Sigmoid colon (tissue), 7 donors: ENCODE results near the gene SAT1. TPM values are rescaled to one million over a fixed set of nuclear protein-coding genes. Genes with fewer than 3 reads are reported as not detected.

ENCODE experiments used
- DNase-seq: peaks from one replicate; pipeline ENCODE4 v3.0.0-alpha.2; 2019
- H3K27ac ChIP-seq, 4 donors: fragments of 200-600 bp; sonication (generic); one replicate each; pipeline ENCODE4 v1.5.1; 2016 to 2019; ENCODE audit warnings: mild to moderate bottlenecking in 1 of 4
- H3K27me3 ChIP-seq, 3 donors: fragments of 200-600 bp; sonication (generic); one replicate each; pipeline ENCODE4 v1.5.1; 2019; ENCODE audit warnings: mild to moderate bottlenecking in 1 of 3
- H3K36me3 ChIP-seq, 4 donors: fragments of 200-600 bp; sonication (generic); one replicate each; pipeline ENCODE4 v1.5.1; 2016 to 2019
- H3K4me1 ChIP-seq, 4 donors: fragments of 200-600 bp; sonication (generic); one replicate each; pipeline ENCODE4 v1.5.1; 2017 to 2019
- H3K4me3 ChIP-seq, 4 donors: fragments of 200-600 bp; sonication (generic); one replicate each; pipeline ENCODE4 v1.5.1; 2017 to 2019; ENCODE audit warnings: mild to moderate bottlenecking in 2 of 4, moderate library complexity in 1 of 4
- H3K9me3 ChIP-seq, 4 donors: fragments of 200-600 bp in 3 of 4; sonication (generic) in 3 of 4; one replicate each; pipeline versions ENCODE4 v1.5.1 to v1.6.1; 2013 to 2019
- EP300 ChIP-seq, 4 donors: sonication (generic); formaldehyde crosslinking; IDR thresholded peaks; one replicate each; pipeline ENCODE4 v1.6.1; 2017; ENCODE audit warnings: antibody characterized with exemption in 4 of 4
- POLR2A ChIP-seq, 2 donors: fragments of 450-650 bp; IDR thresholded peaks; one replicate each; pipeline ENCODE4 v1.6.1; 2016; ENCODE audit warnings: antibody characterized with exemption in 2 of 2, mild to moderate bottlenecking in 2 of 2, moderate library complexity in 2 of 2
- POLR2AphosphoS5 ChIP-seq, 4 donors: sonication (generic); formaldehyde crosslinking; IDR thresholded peaks; one replicate each; pipeline ENCODE4 v1.6.1; 2017; ENCODE audit warnings: antibody characterized with exemption in 4 of 4
- WGBS, 2 donors: extraction: QIAGEN DNeasy Blood & Tissue Kit; methylation state at CpG; one replicate each; pipeline ENCODE4 v1.1.7; 2013; 5-methylcytosine and 5-hydroxymethylcytosine counted together
- intact Hi-C: fragments of 100-400 bp; cut with DNase I; formaldehyde crosslinking; loops from one replicate; pipeline ENCODE4 v1.15.1; 2023
- polyA plus RNA-seq, 3 donors: library from polyadenylated mRNA; stranded (reverse); fragments of 200-250 nt; gene quantifications; one replicate each; pipeline ENCODE4 v1.2.3, GENCODE V29; 2013
- total RNA-seq, 4 donors: library from RNA; depleted of rRNA; stranded (reverse); fragments of >200 nt; gene quantifications; one replicate each; pipeline ENCODE4 v1.1.0, GENCODE V29; 2016
- TF ChIP-seq, protein P1 (sequence below), 4 experiments: fragments of 450-650 bp in 3 of 4; fragments of 200-600 bp in 1 of 4; IDR thresholded peaks; one replicate each; pipeline ENCODE4 v1.5.1; 2016 to 2019; ENCODE audit warnings: antibody characterized with exemption in 4 of 4, mild to moderate bottlenecking in 3 of 4, moderate library complexity in 2 of 4
- donor health status: healthy with polysubstance abuse.
- donor health status: Bipolar disorder and iron deficiency.
- donor health status: healthy.

The SAT1 gene
- total and polyA plus RNA-seq, 7 donors: 321 to 1,356 (median 371) TPM

DNA sequence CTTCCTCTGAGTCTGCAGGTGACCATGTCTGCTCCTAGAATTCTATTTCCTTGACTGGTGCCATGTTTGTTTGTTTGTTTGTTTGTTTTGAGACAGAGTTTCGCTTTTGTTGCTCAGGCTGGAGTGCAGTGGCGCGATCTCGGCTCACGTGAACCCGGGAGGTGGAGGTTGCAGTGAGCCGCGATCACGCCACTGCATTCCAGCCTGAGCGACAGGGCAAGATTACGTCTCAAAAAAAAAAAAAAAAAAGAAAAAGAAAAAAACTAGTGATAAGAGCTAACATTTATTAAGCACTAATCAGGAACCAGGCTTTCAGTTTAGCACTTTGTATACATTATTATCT is 7.2 kb downstream of the SAT1 start:
- no peaks in the 10 kb centered on the region for H3K27me3 ChIP-seq
- TF ChIP-seq POLR2A (IDR thresholded peaks at IDR 0.05) (no peak), EP300 (IDR thresholded peaks at IDR 0.05) (no peak), POLR2AphosphoS5 (IDR thresholded peaks at IDR 0.05) (no peak)
- TF ChIP-seq, protein P1, sequence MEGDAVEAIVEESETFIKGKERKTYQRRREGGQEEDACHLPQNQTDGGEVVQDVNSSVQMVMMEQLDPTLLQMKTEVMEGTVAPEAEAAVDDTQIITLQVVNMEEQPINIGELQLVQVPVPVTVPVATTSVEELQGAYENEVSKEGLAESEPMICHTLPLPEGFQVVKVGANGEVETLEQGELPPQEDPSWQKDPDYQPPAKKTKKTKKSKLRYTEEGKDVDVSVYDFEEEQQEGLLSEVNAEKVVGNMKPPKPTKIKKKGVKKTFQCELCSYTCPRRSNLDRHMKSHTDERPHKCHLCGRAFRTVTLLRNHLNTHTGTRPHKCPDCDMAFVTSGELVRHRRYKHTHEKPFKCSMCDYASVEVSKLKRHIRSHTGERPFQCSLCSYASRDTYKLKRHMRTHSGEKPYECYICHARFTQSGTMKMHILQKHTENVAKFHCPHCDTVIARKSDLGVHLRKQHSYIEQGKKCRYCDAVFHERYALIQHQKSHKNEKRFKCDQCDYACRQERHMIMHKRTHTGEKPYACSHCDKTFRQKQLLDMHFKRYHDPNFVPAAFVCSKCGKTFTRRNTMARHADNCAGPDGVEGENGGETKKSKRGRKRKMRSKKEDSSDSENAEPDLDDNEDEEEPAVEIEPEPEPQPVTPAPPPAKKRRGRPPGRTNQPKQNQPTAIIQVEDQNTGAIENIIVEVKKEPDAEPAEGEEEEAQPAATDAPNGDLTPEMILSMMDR (IDR thresholded peaks at IDR 0.05): no peak
- H3K4me3 ChIP-seq: no peak overlapping the region
- peaks cover 0 to 12% (median 0%) of the 10 kb centered on the region in 4 donors for H3K36me3 ChIP-seq
- intact Hi-C loops: no loop called here
- H3K4me1 ChIP-seq: peaks cover 0 to 3% (median 0%) of the 10 kb centered on the region in 4 donors
- no peaks in the 10 kb centered on the region for H3K9me3 ChIP-seq
- H3K27ac ChIP-seq: no peak overlapping the region
- DNase-seq: no peak
- 96% methylated on average over 11 of the region's 11 CpGs for WGBS, 2 donors

DNA sequence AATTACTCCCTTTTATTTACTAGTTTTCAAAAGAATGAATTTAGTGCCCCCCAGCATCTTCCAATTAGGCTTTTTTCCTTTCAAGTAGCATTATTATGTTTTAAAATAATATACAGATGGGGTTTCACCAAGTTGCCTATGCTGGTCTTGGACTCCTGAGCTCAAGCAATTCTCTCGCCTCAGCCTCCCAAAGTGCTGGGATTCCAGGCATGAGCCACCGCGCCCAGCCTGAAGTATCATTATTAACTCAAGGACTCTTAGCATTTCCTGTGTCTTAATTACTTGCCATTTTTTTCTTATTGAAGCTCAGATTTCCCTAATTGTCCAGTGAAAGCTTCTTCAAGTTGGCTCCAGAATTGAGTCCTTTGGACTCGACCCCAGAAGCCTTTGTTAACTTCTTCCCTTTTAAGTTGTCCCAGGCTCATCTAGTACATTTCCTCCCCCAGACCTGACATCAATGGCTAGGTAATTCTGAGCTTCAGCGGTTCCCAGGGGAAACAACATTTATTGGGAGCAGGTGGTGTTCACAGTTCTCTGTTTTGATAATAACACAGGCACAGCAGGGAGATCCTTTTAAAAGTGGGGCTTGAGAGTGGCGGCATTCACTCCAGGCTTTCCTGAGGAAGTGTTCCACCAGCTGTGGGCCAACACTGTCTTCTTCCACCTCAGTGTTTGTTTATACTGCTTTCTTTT is 10.0 kb downstream of the SAT1 start:
- 47 to 58% methylated on average over 6 of the region's 6 CpGs for WGBS, 2 donors
- intact Hi-C loops: no loop called here
- no peaks in the 10 kb centered on the region for H3K4me1 ChIP-seq
- H3K27me3 ChIP-seq: no peaks in the 10 kb centered on the region
- H3K4me3 ChIP-seq: no peak overlapping the region
- H3K36me3 ChIP-seq: no peaks in the 10 kb centered on the region
- TF ChIP-seq, protein P1 (IDR thresholded peaks at IDR 0.05): no peak
- TF ChIP-seq POLR2AphosphoS5 (IDR thresholded peaks at IDR 0.05) (no peak), POLR2A (IDR thresholded peaks at IDR 0.05) (no peak), EP300 (IDR thresholded peaks at IDR 0.05) (no peak)
- no peak overlapping the region for H3K27ac ChIP-seq
- H3K9me3 ChIP-seq: no peaks in the 10 kb centered on the region
- no peak for DNase-seq

DNA sequence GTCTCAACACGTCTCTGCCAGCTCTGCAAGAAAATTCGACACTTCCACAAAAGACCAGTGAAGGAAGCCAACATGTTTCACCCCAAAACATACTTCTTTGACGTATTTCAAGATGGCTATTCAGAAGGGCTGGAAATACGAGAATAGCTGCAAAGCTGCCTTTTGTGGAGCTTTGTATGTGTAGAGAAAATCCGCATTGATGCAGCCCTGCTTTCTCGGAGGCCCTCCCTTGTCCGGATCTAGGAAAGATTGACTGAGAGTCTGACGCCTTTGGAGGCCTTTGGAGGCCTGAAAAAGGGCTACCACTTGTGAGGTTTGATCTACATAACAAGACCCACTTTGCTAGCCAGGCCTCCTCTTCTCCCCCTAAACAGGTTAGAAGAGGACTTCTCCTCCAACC is 12.2 kb downstream of the SAT1 start:
- H3K9me3 ChIP-seq: no peaks in the 10 kb centered on the region
- 93 to 94% methylated on average over 8 of the region's 8 CpGs for whole genome bisulfite sequencing, 2 donors
- intact Hi-C loops: no loop called here
- H3K27me3 ChIP-seq: no peaks in the 10 kb centered on the region
- TF ChIP-seq, protein P1 (IDR thresholded peaks at IDR 0.05): no peak
- TF ChIP-seq POLR2A (IDR thresholded peaks at IDR 0.05): no peak
- no peak overlapping the region for H3K27ac ChIP-seq
- H3K36me3 ChIP-seq: no peaks in the 10 kb centered on the region
- no peaks in the 10 kb centered on the region for H3K4me1 ChIP-seq
- no peak for DNase-seq
- H3K4me3 ChIP-seq: no peak overlapping the region

DNA sequence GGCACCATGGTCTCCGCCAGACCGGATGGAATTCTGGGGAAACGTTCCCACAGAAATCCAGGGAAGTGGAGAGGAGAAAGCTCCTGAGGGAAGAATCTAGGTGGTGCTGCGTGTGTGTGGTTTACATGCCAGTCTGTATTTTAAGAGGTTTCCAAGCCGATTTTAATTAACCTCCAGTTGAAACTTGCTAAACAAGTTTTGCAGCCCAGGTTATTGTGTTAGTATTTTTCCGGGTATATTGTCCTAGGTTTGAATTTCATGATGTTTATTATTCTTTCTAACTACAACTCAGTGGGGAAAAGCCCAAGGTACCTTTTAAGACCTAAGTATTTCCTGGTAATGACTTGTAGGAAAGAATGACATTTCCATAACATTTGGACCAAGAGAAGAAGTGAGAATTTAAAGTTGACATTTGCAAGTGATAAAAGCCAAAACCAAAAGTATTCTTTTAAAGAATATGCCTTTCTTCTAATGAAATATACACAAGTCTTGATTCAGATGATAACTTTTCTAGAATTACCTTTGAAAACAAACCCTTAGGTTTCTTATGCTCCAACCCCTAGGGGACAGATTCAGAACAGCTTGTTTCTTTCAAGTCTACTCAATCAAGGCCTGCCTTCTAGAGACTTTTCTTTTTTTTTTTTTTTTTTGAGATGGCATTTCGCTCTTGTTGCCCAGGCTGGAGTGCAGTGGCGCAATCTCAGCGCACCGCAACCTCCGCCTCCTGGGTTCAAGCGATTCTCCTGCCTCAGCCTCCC is 14.6 kb downstream of the SAT1 start:
- Histone ChIP-seq H3K9me3 (no peaks in the 10 kb centered on the region), H3K27me3 (no peaks in the 10 kb centered on the region), H3K4me3 (no peak overlapping the region), H3K4me1 (no peaks in the 10 kb centered on the region), H3K36me3 (no peaks in the 10 kb centered on the region), H3K27ac (peak overlapping the region in 1 of 4 donors; percentile 53)
- no peak for DNase-seq
- TF ChIP-seq, protein P1 (IDR thresholded peaks at IDR 0.05): no peak
- no peak for TF ChIP-seq POLR2A (IDR thresholded peaks at IDR 0.05)
- TF ChIP-seq EP300 (IDR thresholded peaks at IDR 0.05): no peak
- TF ChIP-seq POLR2AphosphoS5 (IDR thresholded peaks at IDR 0.05): no peak
- 54 to 78% methylated on average over 12 of the region's 12 CpGs for WGBS, 2 donors
- intact Hi-C loops: no loop called here
